Measurements from ENCODE around the gene ZC3H12A. TPM values are rescaled to one million over a fixed set of nuclear protein-coding genes. Genes with fewer than 3 reads are reported as not detected.

Gene ZC3H12A
- total RNA-seq, 1 experiment from 2014 or later = 6.7 TPM

DNA sequence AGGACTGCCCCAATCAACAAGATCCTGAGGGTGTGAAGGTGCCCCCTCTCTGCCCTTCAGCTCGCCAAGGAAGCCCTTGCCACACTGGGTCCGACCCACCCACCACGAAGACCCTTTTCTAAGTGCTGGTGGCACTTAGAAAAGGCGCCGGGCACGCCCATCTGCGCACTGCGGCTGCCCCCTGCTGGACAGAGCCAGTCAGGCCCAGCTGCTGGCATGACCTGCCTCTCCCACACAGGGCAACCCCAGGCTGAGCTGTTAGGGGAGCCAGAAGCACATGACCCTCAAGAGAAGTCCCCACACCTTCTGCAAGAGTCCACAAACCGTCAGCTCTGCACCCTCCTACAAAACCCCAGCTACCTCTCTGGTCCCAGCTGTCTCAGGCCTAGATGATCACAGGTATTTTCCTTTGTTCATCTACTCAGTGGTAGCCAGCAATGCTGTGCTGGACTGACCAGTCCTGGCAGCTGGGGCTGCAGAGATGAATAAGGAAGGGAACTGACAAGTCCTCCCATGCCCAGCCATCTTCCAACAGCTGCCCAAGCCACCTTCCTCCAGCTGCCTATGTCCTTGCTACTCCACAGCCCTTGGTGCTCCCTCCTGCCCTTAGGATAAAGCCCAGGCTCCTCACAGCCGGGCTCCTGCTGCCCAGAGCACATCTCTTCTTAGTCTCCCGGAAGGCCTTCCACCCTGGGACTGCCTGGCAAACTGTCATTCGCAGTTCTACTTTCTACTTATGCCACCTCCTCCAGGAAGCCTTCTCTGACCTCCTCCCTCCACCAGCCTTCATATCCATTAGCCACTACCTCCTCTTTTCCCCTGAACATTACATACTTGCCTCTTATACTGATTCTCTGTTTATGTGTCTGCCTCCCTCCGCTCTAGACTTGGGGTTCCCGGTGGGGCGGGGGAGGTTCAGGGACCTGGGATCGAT is 39.8 kb upstream of the ZC3H12A start:
- peak; percentile 86 for DNase-seq

More for the DNA sequence above, 39.8 kb upstream of the ZC3H12A start:
- Histone ChIP-seq H2AK5ac (ENCODE audit: insufficient read length, low read length) (no peak overlapping the region), H4K8ac (replicated peaks; ENCODE audit: insufficient read length, low read depth, low read length) (no peak overlapping the region), H3K18ac (ENCODE audit: insufficient read length, low read depth, low read length) (no peak overlapping the region), H3K27me3 (ENCODE audit: insufficient read depth, low read length) (no peaks in the 10 kb centered on the region), H3K23ac (ENCODE audit: insufficient read length, low read depth, low read length) (no peak overlapping the region), H2BK20ac (ENCODE audit: low read depth, low read length, poor library complexity, severe bottlenecking) (no peak overlapping the region), H3K4ac (ENCODE audit: low read depth, low read length) (no peak overlapping the region), H3T11ph (ENCODE audit: low read length) (no peak overlapping the region), H3K27ac (ENCODE audit: insufficient read length, low read depth, low read length) (no peak overlapping the region), H2BK15ac (ENCODE audit: low read depth, low read length) (no peak overlapping the region), H3K23me2 (ENCODE audit: insufficient read length, low read depth, low read length, poor library complexity, severe bottlenecking) (no peaks in the 10 kb centered on the region), H3K14ac (ENCODE audit: insufficient read depth, low read length) (no peak overlapping the region; the same call in 1 of the 2 replicates), H4K91ac (ENCODE audit: insufficient read length, low read depth, low read length) (no peak overlapping the region), H3K56ac (ENCODE audit: insufficient read length, low read depth, low read length) (no peak overlapping the region), H4K20me1 (ENCODE audit: control insufficient read depth, insufficient read depth, insufficient read length) (no peaks in the 10 kb centered on the region), H4K5ac (ENCODE audit: insufficient read length, low read depth, low read length) (no peak overlapping the region), H3K9ac (ENCODE audit: extremely low read depth, insufficient read length, low read length) (no peak overlapping the region), H3K4me1 (ENCODE audit: insufficient read depth, low read length) (no peaks in the 10 kb centered on the region), H3K9me3 (ENCODE audit: control insufficient read depth, low read depth, low read length) (no peaks in the 10 kb centered on the region), H2BK12ac (ENCODE audit: insufficient read length, low read depth, low read length) (no peak overlapping the region), H3K4me2 (ENCODE audit: insufficient read depth, insufficient read length, low read length) (no peak overlapping the region), H2AFZ (ENCODE audit: low read length) (no peak overlapping the region), H3K79me2 (ENCODE audit: insufficient read depth, low read length) (no peaks in the 10 kb centered on the region), H2BK120ac (ENCODE audit: low read depth, low read length, poor library complexity, severe bottlenecking) (no peak overlapping the region), H3K79me1 (ENCODE audit: insufficient read depth, low read depth, low read length, poor library complexity, severe bottlenecking) (no peaks in the 10 kb centered on the region), H2BK5ac (ENCODE audit: insufficient read length, low read length) (no peak overlapping the region)
- no peak overlapping the region for H3K4me3 Mint-ChIP-seq
- no peak overlapping the region for H3K27ac Mint-ChIP-seq
- TF ChIP-seq, protein P1, sequence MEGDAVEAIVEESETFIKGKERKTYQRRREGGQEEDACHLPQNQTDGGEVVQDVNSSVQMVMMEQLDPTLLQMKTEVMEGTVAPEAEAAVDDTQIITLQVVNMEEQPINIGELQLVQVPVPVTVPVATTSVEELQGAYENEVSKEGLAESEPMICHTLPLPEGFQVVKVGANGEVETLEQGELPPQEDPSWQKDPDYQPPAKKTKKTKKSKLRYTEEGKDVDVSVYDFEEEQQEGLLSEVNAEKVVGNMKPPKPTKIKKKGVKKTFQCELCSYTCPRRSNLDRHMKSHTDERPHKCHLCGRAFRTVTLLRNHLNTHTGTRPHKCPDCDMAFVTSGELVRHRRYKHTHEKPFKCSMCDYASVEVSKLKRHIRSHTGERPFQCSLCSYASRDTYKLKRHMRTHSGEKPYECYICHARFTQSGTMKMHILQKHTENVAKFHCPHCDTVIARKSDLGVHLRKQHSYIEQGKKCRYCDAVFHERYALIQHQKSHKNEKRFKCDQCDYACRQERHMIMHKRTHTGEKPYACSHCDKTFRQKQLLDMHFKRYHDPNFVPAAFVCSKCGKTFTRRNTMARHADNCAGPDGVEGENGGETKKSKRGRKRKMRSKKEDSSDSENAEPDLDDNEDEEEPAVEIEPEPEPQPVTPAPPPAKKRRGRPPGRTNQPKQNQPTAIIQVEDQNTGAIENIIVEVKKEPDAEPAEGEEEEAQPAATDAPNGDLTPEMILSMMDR (conservative IDR thresholded peaks at IDR 0.05) = peak; percentile 98
- H3K4me1 Mint-ChIP-seq = peaks cover 21 to 30% of the 10 kb centered on the region in 2 experiments
- peaks cover 49% of the 10 kb centered on the region for H3K27me3 Mint-ChIP-seq (ENCODE audit: low read depth)
- peaks cover 0 to 4% of the 10 kb centered on the region in 2 experiments; a peak in 1 of 5 replicates for H3K9me3 Mint-ChIP-seq
- no CpG with 5 or more reads among the region's 16 CpGs for WGBS (ENCODE audit: extremely low coverage, insufficient read length, low lambda C conversion rate)
- no peaks in the 10 kb centered on the region for H3K36me3 Mint-ChIP-seq (ENCODE audit: insufficient read depth in 1 of 3, low read depth in 3 of 3)

Measured in H9 (cell line).